Measurements from ENCODE around the gene ACOT11. TPM values are rescaled to one million over a fixed set of nuclear protein-coding genes. Genes with fewer than 3 reads are reported as not detected.
"Not testable (repeated sequence)": the region's sequence is repeated elsewhere in the genome, so short reads cannot be mapped to it uniquely, and the experiment has no call there.

The ACOT11 gene
- total RNA-seq, 2 donors from 2014 or later, result 43.3 to 82.5 TPM

- no peak for TF ChIP-seq CTCF (IDR thresholded peaks at IDR 0.05)
- intact Hi-C loops (cut with DNase I), result no loop called here
- Histone ChIP-seq H3K27me3 (no peaks in the 10 kb centered on the region), H3K4me1 (no peaks in the 10 kb centered on the region), H3K27ac (no peak overlapping the region), H3K9ac (ENCODE audit: low read depth in 2 of 2, low read length in 2 of 2) (no peak overlapping the region), H3K4me3 (no peak overlapping the region), H3K36me3 (no peaks in the 10 kb centered on the region), H3K9me3 (no peaks in the 10 kb centered on the region)
- DNase-seq, result no peak
Observed at GRCh38 chr1:54615531-54616279, 67.7 kb downstream of the ACOT11 start.

GRCh38 chr1:54619749-54620148 is 71.7 kb downstream of the ACOT11 start:
- no peak overlapping the region for H3K4me3 ChIP-seq
- H3K27me3 ChIP-seq, result no peaks in the 10 kb centered on the region
- H3K27ac ChIP-seq, result no peak overlapping the region
- no peak overlapping the region for H3K9ac ChIP-seq (ENCODE audit: low read depth in 2 of 2, low read length in 2 of 2)
- intact Hi-C loops (cut with DNase I), result no loop called here
- TF ChIP-seq CTCF (IDR thresholded peaks at IDR 0.05), result no peak
- DNase-seq, result no peak
- no peaks in the 10 kb centered on the region for H3K9me3 ChIP-seq
- no peaks in the 10 kb centered on the region for H3K4me1 ChIP-seq
- no peaks in the 10 kb centered on the region for H3K36me3 ChIP-seq

- no peak within 1 kb of the TSS for H3K4me3 ChIP-seq
- H3K9me3 ChIP-seq, result no peaks in the 10 kb centered on the region
- H3K9ac ChIP-seq (ENCODE audit: low read depth in 2 of 2, low read length in 2 of 2), result no peak within 1 kb of the TSS
- TF ChIP-seq CTCF (IDR thresholded peaks at IDR 0.05), result no peak
- intact Hi-C loops (cut with DNase I), result no loop called here
- H3K4me1 ChIP-seq, result no peaks in the 10 kb centered on the region
- no peaks in the 10 kb centered on the region for H3K27me3 ChIP-seq
- no peaks in the 10 kb centered on the region for H3K36me3 ChIP-seq
- no peak within 1 kb of the TSS for H3K27ac ChIP-seq
- no peak for DNase-seq
Observed at GRCh38 chr1:54623216-54624007, 75.4 kb downstream of the ACOT11 start, which contains the start of gene FAM151A. TSS of gene FAM151A (minus strand) at chr1:54623525. CDS start at chr1:54623395, 130 bp downstream.

DNA sequence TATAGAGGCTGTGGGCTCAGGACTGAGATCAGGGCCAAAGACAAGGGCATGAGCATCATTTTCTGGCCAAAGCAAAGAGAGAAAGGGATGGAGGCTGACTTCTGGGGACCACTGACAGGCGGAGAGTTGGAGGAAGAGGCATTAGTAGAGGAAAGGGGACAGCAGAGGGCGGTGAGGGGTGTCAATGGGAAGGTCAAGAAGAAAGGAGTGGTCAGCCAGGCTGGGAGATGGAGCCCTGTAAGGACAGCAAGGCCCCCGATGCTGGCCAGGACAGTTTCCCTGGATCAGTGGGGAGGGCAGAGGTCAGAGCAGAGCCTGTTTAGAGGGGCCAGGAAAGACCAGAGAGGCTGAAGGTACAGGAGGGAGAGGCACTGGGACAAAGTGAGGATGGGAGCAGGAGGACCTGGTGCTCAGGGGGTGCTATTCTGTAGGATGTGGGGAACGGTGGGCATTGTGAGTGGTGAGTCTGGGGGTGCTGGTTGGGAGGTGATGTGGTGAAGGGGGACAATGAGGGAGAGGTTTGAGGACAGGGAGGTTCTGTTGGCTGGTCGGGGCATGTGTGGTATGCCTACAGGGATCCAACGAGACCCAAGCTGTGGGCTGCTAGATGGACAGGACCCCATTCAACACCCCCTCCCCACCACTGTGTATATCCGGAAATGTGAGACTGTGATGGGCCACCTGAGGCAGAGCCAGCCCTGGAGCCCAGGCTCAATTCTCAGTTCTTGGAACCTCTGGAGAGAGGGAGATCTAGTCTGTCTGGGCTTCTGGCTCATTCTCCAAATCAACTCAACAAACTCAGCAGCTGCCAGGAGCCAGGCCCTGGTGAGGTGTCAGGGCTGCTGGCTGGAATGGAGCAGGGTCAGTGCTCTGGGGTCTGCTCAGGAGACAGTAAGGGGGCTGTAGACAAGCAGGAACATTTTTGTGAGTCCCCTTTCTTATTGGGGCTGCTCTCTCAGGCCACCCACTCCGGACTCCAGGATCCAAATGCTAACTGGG is 76.7 kb downstream of the ACOT11 start:
- no peak for TF ChIP-seq CTCF (IDR thresholded peaks at IDR 0.05)
- H3K36me3 ChIP-seq, result no peaks in the 10 kb centered on the region
- no peaks in the 10 kb centered on the region for H3K9me3 ChIP-seq
- no peak for DNase-seq
- intact Hi-C loops (cut with DNase I), result no loop called here
- H3K4me3 ChIP-seq, result no peak overlapping the region
- H3K4me1 ChIP-seq, result no peaks in the 10 kb centered on the region
- no peak overlapping the region for H3K9ac ChIP-seq (ENCODE audit: low read depth in 2 of 2, low read length in 2 of 2)
- no peaks in the 10 kb centered on the region for H3K27me3 ChIP-seq
- H3K27ac ChIP-seq, result no peak overlapping the region

- DNase-seq, result no peak
- Histone ChIP-seq H3K9me3 (no peaks in the 10 kb centered on the region), H3K4me3 (no peak overlapping the region), H3K4me1 (no peaks in the 10 kb centered on the region), H3K27ac (no peak overlapping the region), H3K9ac (ENCODE audit: low read depth in 2 of 2, low read length in 2 of 2) (no peak overlapping the region), H3K27me3 (no peaks in the 10 kb centered on the region), H3K36me3 (no peaks in the 10 kb centered on the region)
- no peak for TF ChIP-seq CTCF (IDR thresholded peaks at IDR 0.05)
- intact Hi-C loops (cut with DNase I), result no loop called here
Observed at GRCh38 chr1:54627196-54627595, 79.2 kb downstream of the ACOT11 start.

GRCh38 chr1:54635804-54636203 is 87.8 kb downstream of the ACOT11 start:
- intact Hi-C loops (cut with DNase I); H3K36me3 ChIP-seq: not testable (repeated sequence)

More at GRCh38 chr1:54635804-54636203, 87.8 kb downstream of the ACOT11 start:
- H3K4me3 ChIP-seq; H3K27me3 ChIP-seq; H3K27ac ChIP-seq; H3K9me3 ChIP-seq; DNase-seq; H3K9ac ChIP-seq (ENCODE audit: low read depth in 2 of 2, low read length in 2 of 2); H3K4me1 ChIP-seq: not testable (repeated sequence)
